ENCODE data around the gene ISLR. TPM values are rescaled to one million over a fixed set of nuclear protein-coding genes. Genes with fewer than 3 reads are reported as not detected.

ISLR gene
- total RNA-seq, 1 experiment from 2014 or later = 0.11 TPM

DNA sequence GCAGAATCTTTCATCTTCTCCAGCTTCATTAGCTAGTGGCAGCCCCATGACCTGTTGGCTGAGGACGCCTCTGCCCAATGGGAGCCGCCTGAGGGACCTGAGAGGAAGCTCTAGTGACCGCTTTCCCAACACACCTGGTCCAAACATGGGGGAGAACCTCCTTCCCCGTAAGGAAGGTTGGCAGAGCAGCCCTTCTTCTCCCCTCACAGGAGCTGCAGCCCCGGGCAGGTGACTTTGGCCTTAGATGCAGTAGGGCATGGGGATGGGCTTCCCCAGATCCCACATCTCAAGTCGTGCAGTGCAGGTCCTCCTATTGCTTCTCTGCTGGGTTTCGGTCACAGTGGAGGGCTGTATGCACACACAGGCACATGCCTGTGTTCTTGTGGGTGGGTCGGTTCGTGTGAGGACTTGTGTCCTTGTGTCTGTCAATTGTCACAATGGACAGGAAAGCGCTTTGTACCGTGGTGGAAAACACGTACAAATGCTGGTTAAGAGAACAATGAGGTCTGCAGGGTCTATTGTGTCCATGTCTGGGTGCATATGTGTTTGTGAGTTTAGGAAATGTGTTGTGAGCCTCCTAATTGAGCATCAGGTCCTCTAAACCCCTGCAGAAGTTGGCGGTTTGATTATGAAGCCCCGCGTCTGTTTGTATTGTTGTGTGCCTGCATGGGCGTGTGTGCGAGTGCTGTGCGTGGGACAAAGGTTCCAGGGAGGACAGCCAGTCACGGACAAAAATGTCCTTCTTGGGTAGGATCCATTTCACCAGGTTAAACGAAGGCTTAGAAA is 41.7 kb upstream of the ISLR start:
- Histone ChIP-seq H4K20me1 (ENCODE audit: control insufficient read depth, insufficient read depth, insufficient read length) (peaks cover 4% of the 10 kb centered on the region), H3T11ph (ENCODE audit: low read length) (no peak overlapping the region), H2BK12ac (ENCODE audit: insufficient read length, low read depth, low read length) (no peak overlapping the region), H3K56ac (ENCODE audit: insufficient read length, low read depth, low read length) (no peak overlapping the region), H3K27me3 (ENCODE audit: insufficient read depth, low read length) (peaks cover 77% of the 10 kb centered on the region), H3K23ac (ENCODE audit: insufficient read length, low read depth, low read length) (no peak overlapping the region), H2BK5ac (ENCODE audit: insufficient read length, low read length) (no peak overlapping the region), H3K18ac (ENCODE audit: insufficient read length, low read depth, low read length) (no peak overlapping the region), H3K79me2 (ENCODE audit: insufficient read depth, low read length) (no peaks in the 10 kb centered on the region), H3K27ac (ENCODE audit: insufficient read length, low read depth, low read length) (no peak overlapping the region), H3K14ac (ENCODE audit: insufficient read depth, low read length) (no peak overlapping the region), H3K4me2 (ENCODE audit: insufficient read depth, insufficient read length, low read length) (peak overlapping the region; percentile 82), H3K4ac (ENCODE audit: low read depth, low read length) (no peak overlapping the region), H3K79me1 (ENCODE audit: insufficient read depth, low read depth, low read length, poor library complexity, severe bottlenecking) (no peaks in the 10 kb centered on the region), H4K5ac (ENCODE audit: insufficient read length, low read depth, low read length) (no peak overlapping the region), H3K9me3 (ENCODE audit: control insufficient read depth, low read depth, low read length) (no peaks in the 10 kb centered on the region), H2AFZ (ENCODE audit: low read length) (no peak overlapping the region), H2AK5ac (ENCODE audit: insufficient read length, low read length) (no peak overlapping the region), H3K4me1 (ENCODE audit: insufficient read depth, low read length) (no peaks in the 10 kb centered on the region; the same call in 1 of the 2 replicates), H3K23me2 (ENCODE audit: insufficient read length, low read depth, low read length, poor library complexity, severe bottlenecking) (peaks cover 27% of the 10 kb centered on the region), H2BK120ac (ENCODE audit: low read depth, low read length, poor library complexity, severe bottlenecking) (no peak overlapping the region), H2BK20ac (ENCODE audit: low read depth, low read length, poor library complexity, severe bottlenecking) (no peak overlapping the region), H3K9ac (ENCODE audit: extremely low read depth, insufficient read length, low read length) (no peak overlapping the region), H2BK15ac (ENCODE audit: low read depth, low read length) (no peak overlapping the region), H4K8ac (replicated peaks; ENCODE audit: insufficient read length, low read depth, low read length) (no peak overlapping the region), H4K91ac (ENCODE audit: insufficient read length, low read depth, low read length) (no peak overlapping the region)
- no peak for DNase-seq
- H3K4me1 Mint-ChIP-seq = peaks cover 57 to 68% of the 10 kb centered on the region in 2 experiments
- peaks cover 98% of the 10 kb centered on the region for H3K27me3 Mint-ChIP-seq (ENCODE audit: low read depth)
- H3K27ac Mint-ChIP-seq = no peak overlapping the region
- no CpG with 5 or more reads among the region's 20 CpGs for WGBS (ENCODE audit: extremely low coverage, insufficient read length, low lambda C conversion rate)
- H3K9me3 Mint-ChIP-seq = peaks cover 2 to 6% of the 10 kb centered on the region in 2 experiments; a peak in 2 of 5 replicates
- peak overlapping the region in 1 of 2 experiments; percentile 78; a peak in 3 of 5 replicates for H3K4me3 Mint-ChIP-seq
- TF ChIP-seq, protein P1, sequence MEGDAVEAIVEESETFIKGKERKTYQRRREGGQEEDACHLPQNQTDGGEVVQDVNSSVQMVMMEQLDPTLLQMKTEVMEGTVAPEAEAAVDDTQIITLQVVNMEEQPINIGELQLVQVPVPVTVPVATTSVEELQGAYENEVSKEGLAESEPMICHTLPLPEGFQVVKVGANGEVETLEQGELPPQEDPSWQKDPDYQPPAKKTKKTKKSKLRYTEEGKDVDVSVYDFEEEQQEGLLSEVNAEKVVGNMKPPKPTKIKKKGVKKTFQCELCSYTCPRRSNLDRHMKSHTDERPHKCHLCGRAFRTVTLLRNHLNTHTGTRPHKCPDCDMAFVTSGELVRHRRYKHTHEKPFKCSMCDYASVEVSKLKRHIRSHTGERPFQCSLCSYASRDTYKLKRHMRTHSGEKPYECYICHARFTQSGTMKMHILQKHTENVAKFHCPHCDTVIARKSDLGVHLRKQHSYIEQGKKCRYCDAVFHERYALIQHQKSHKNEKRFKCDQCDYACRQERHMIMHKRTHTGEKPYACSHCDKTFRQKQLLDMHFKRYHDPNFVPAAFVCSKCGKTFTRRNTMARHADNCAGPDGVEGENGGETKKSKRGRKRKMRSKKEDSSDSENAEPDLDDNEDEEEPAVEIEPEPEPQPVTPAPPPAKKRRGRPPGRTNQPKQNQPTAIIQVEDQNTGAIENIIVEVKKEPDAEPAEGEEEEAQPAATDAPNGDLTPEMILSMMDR (conservative IDR thresholded peaks at IDR 0.05) = no peak
- H3K36me3 Mint-ChIP-seq (ENCODE audit: insufficient read depth in 1 of 3, low read depth in 3 of 3) = peaks cover 0 to 1% (median 0%) of the 10 kb centered on the region in 3 experiments; a peak in 3 of 7 replicates

Measured in H9 (cell line).